Activated naive CD4-positive, alpha-beta T cell treated with anti-CD3 and anti-CD28 coated beads, Interleukin-2, amount 50 U/mL, for 16 hours (primary cell): ENCODE measurements around the gene PLCB2.

Experiments used
- DNase-seq: peaks from one replicate; pipeline ENCODE4 v3.0.0-alpha.2; 2020

The PLCB2 gene

DNA sequence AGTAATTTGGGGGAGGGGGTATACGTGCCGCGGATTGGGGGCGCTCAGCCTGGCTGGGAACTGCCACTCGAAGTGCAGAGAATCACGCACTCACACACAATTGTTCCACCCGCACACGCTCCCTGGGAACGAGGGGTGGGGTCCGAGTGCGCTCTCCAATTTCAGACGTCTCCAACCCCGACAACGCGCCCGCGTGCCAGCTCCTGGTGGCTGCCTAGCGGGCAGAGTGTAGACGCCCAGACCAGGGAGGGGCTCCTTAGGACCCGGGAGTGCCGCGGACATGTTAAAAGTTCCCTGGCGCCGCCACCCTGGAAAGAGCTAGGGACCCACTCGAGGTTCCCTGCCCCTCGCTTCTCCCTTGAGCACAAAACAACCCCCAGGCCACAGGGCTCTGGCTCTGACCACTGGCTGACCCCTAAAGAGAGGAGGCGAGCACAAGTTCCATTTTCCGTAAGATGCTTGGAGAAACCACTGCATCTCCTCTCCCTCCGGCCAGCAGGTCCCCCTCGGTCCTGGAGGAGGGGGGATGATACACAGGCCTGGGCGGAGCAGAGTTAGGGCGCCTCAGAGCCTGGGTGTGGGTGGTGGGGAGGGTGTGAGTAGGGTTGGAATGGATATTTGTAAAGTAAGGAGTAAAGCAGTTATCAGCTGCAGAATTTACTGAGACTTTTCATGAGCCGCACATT, 24.0 kb downstream of the PLCB2 start:
- DNase-seq = no peak

DNA sequence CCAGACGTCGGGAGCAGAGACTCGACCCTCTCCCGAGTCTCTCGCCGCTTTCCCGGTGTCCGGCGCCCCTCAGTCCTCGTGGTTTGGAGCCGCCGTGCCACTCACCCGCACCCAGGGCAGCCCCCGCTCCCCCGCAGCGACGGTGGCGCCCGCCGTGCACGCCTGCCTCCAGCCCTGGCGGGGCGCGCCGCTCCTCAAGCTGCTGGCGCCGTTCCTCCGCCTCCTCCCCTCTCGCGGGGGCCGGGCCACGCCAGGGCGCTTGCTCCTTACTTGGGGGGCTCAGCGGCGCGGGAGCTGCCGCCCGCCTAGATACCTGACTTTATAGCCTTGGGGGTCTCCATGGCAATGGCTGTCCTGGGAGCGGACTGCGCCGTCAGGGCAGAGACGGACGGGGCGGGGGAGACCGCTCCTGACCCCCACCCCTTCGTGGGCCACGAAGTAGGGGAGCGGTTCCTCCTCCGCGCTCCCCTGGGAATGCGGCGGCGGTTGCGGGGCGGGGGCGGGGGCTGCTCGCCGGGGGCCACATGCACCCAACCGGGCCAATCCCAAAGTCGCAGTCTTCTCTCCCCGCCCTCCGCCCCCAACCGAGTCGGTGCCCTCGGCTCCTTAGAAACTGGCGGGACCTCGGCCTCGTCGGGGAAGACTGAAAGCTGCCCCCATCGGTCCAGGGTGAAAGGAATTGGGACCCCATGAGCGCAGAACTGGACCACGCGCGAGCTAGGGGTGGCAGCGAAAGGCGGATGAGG, 24.7 kb downstream of the PLCB2 start, which contains the start of gene ANKRD63:
TSS of gene ANKRD63 (minus strand) at position 196 of the 746 bp plus-strand sequence. CDS start 478 bp downstream, outside the sequence.
- DNase-seq = peak; percentile 61

DNA sequence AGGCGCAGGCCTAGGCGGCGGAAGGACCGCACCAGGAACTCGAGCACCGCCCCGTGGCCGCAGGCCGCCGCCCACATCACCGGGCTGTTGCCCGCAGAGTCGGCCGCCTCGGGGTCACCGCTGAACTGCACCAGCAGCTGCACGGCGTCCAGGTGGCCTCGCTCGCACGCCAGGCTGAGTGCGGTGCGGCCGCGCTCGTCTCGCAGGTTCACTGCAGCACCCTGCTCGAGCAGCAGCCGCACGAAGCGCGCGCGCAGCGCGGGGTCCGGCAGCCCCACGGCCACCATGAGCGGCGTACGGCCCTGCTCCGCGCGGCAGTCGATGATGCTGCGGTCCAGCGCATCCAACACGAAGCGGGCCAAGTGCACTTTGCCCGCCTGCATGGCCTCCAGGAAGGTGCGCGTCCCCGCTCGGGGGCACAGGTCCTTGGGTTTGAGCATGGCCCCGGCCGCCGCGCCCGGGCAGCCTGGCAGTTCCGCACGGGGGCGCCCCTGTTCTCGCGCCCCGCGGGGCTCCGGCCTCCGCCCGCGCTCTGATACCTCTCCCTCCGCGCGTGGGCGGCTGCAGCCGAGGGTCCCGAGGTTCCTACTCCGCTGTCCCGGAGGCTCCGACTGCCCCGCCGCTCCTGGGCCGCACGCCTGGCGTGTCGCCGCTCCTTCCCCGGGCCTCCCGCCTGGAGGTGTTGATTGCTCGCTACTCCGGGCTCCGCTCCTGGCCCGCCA, 25.4 kb downstream of the PLCB2 start:
- peak; percentile 50 for DNase-seq

DNA sequence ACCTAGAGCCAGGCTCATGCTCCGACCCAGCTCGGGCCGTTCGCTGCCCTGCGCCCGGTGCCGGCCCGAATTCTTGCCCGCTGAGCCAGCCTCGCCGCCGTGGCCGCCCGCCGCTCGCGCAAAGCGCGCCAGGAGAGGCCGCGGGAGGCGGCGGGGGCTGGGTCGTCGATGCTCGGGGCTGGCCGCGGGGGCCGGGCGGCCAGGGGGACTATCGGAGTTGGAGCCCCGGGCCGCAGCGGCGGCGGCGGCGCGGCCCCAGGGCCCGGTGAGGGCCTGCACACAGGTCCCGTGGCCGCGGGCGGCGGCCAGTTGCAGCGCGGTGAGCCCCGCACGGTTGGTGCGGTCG, 26.0 kb downstream of the PLCB2 start:
- no peak for DNase-seq

DNA sequence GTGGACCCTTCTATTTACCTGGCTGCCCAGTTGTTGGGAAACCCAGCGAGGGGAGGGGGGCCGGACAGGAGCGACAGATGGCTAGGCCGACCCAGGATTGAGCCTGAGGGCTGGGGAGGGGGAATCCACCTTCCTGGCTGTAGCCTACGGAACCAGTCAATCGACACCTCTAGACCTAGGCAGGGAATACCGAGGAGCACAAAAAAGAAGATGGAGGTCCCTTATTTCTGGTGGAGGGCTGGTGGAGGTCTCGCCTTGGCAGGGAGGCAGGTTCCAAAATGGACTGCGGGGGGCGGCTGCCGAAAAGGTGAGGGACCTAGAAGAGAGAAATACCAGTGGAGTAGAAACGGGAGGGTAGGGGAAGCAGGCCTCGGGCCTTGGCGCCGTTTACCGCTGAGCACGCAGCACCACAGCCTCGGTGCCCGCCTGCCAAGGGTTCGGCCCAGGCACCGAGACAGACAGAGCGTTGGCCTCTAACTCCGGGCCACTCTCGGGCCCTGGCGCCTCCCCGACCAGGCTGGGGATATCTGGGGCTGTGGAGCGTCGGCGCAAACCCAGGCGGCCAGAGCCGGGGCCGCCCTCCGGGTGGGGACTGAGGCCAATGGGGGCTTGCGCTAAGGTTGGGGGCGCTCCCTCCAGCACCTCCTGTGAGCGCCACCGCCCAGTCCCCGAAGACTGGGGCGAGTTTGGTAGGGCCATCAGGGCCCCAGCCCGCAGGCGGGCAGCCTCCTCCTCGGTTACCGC, 26.5 kb downstream of the PLCB2 start:
- DNase-seq = no peak

DNA sequence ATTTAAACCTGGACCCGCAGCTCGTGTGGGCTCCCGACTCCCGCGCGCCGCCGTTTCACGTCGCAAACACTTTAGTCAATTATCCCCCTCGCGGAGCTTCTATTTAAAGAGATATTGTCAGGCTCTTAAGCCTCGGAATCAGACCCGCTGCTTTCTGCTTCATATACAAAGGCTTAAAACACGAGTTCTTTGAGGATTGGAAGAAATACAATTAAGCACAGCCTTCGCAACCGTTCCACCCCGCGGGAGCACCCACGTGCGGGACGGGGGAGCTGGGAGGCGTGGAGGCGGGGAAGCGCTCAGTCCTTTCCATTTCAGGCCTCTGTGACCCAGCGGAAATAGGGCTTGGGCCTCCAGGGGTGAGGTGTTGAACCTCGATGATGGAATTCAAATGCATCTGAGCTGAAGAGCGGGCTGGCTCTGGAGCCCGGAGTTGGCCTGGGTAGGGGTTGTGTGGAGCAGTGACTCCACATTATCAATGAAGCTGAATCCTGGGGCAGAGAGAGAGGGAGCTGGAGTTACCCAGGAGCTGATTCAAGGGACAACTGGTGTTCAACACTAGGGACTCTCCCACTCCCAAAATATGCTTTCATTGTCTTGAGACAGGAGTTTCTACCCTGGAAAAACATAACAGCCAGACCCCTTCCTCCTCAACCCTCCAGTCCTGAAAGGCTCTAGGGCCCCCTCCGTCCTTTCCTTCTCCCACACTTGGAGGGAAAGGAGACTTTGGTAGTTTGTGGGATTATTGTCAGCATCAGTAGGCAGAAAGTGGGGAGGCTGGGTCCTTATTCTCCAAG, 27.3 kb downstream of the PLCB2 start:
- DNase-seq = no peak

DNA sequence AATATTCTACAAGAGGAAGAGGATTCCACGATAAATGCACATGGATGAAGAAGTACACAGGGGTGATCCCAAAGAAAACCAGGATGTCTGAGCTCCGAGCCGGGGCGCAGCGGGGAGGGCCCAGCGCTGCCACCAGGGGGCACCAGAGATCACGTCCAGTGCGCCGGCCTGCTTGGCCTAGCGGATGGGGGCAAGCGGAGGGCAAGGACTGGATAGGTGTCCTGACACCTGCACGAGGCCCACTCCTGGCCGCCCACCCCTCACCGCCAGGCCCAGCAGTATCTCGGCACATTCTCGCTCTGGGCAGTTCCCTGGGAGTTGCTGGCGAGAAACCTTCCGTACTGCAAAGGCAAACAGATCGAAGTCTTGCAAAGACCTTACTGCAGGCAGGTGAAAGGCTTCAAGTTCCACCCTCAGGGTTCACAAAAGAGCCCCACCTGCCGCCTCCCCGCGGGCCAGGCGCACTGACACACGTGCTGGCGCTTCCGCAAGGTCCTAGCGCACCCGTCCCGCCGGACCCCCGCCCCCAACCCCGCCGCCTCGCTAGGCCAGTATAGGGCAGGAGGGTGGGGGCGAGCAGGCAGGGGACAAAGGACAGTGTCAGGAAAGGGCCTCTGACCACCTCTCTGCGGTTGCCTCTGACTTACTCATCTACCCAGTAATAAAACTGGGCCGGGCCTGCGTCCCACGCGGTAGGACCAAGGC, 28.1 kb downstream of the PLCB2 start:
- peak; percentile 69 for DNase-seq

DNA sequence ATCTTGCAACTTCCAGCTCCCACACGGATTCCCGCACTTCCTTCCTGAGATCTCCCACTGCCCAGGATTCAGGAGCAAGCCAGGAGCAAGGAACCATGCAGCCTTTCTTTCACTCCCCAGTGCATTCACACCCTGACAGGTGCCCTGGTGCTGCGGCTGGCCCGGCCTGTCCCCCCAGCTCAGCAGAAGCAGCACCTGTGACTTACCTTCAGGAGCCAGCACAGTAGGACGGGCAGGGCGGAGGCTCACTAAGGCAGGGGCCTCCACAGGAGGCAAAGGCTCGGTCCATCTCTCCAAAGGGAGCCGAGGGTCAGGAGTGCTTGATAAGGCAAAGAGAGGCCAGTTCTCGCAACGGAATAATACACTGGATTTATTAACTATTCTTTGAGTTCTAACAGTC, 29.7 kb downstream of the PLCB2 start:
- no peak for DNase-seq

DNA sequence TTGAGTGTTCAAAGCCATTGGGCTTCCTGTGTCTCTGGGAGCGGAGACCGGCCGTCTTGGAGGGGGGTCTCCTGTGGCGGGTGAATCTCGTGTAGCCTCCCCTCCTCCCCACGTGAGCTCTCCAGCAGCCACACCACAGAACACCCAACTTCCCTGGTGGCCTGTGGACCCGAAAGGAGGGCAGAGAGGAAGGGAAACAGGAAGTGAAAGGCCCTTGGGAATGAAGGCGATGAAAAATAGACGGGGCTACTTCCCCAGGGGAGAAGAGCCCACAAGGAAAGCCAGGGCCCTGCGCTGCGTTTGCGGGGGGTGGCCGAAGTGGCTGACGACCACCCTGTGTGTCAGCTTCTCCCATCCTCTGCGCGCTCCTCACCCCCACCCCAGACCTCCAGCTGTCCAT, 30.3 kb downstream of the PLCB2 start:
- no peak for DNase-seq

DNA sequence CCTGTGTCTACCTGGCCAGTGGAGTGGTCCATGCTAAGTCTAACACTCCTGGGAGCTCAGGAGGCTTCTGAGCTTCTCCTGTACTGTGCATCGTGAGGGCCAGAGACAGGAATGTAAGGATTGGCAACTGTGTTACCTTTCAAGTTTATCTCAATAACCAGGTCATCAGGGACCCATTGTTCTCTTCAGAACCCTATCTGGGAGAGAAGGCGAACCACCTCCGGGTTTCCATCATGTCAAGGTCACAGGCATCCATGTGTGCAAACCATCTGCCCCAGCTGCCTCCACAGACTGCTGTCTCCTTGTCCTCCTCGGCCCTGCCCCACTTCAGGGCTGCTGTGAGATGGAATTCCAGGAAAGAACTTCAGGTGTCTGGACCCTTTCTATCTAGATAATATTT, 30.8 kb downstream of the PLCB2 start:
- no peak for DNase-seq

DNA sequence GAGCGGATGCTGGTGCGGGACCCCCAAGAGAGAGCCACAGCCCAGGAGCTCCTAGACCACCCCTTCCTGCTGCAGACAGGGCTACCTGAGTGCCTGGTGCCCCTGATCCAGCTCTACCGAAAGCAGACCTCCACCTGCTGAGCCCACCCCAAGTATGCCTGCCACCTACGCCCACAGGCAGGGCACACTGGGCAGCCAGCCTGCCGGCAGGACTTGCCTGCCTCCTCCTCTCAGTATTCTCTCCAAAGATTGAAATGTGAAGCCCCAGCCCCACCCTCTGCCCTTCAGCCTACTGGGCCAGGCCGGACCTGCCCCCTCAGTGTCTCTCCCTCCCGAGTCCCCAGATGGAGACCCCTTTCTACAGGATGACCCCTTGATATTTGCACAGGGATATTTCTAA, 31.8 kb downstream of the PLCB2 start:
- DNase-seq = no peak

DNA sequence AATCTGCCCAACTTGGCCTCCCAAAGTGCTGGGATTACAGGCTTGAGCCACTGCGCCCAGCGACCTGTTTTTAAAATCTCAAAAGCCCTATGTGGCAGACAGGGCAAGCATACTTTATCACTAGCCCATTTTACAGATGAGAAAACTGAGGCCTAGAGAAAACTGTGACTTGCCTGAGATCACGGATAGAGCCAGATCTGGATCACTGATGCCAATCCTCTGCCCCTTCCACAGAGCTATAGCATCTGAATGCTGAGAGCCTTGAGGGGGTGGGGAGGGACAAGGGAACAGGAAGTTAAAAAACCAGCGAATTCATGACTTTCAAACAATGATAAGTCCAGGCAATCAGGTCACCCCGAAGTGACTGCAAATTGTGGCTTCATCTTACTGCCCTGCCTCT, 32.2 kb downstream of the PLCB2 start:
- DNase-seq = no peak

DNA sequence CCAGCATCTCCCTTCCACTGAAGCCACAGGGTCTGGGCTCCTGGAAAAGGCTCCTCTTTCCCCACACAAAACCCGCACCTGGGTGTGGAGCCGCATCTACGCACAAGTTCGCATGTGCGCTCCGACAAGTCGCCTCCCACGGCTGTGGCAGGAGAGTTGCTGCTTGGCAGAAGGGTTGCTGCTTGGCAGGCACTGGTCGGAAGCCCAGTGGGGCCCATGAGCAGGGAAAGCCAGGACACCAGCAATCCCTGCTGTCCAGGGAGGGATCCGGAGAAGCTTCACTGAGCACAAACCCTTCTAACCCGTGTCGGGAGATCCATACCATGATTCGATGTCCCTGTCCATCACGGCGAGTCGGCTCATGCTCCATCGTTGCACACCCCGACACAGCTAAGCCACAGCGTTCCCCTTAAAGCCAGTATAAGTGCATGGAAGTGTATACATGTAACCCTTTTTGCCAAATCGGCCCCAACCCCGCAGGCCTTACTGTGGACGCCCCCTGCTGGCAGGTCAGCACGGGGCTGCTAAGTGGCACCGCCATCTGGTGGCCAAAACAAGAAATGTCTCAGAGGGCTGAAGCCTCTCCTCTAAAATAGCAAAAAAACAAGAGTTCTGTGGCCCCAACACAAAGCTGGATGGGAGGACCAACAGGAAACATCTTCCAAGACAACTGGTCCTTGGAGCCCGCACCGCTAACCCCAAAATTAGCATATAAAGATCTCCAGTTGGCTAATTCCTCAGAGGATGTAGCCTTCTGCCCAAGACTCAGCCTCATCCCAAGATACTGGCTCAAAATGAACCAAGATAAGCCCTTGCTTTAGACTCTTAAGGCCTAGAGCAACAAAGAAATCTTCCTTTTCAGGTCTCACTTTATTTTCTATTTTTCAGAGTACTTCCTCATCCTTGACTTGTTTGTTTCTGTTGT, 33.1 kb downstream of the PLCB2 start:
- DNase-seq = peak; percentile 86

DNA sequence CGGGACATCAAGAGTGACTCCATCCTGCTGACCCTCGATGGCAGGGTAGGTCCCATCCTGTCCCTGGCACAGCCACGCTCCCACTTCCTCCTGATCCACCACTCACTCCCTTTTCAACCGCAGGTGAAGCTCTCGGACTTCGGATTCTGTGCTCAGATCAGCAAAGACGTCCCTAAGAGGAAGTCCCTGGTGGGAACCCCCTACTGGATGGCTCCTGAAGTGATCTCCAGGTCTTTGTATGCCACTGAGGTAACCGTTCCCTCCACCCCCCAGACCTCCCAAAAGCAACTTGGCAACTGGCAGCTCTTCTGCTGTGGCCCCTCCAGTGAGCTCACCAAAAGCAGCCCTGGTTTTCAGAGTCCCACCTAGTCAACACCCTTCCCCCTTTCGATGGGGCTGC, 34.3 kb downstream of the PLCB2 start:
- DNase-seq = no peak

DNA sequence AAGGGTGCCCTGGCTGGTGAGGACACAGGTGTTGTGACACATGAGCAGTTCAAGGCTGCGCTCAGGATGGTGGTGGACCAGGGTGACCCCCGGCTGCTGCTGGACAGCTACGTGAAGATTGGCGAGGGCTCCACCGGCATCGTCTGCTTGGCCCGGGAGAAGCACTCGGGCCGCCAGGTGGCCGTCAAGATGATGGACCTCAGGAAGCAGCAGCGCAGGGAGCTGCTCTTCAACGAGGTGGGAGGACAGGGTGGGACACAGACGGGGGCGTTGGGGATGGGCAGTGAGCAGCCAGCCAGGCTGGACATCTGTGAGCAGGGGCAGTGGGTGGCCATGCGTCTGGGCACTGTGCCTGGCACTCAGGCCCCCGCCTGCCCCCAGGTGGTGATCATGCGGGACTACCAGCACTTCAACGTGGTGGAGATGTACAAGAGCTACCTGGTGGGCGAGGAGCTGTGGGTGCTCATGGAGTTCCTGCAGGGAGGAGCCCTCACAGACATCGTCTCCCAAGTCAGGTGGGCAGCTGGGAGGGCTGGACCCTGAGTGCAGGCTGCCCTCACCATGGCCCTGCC, 35.2 kb downstream of the PLCB2 start:
- DNase-seq = no peak

DNA sequence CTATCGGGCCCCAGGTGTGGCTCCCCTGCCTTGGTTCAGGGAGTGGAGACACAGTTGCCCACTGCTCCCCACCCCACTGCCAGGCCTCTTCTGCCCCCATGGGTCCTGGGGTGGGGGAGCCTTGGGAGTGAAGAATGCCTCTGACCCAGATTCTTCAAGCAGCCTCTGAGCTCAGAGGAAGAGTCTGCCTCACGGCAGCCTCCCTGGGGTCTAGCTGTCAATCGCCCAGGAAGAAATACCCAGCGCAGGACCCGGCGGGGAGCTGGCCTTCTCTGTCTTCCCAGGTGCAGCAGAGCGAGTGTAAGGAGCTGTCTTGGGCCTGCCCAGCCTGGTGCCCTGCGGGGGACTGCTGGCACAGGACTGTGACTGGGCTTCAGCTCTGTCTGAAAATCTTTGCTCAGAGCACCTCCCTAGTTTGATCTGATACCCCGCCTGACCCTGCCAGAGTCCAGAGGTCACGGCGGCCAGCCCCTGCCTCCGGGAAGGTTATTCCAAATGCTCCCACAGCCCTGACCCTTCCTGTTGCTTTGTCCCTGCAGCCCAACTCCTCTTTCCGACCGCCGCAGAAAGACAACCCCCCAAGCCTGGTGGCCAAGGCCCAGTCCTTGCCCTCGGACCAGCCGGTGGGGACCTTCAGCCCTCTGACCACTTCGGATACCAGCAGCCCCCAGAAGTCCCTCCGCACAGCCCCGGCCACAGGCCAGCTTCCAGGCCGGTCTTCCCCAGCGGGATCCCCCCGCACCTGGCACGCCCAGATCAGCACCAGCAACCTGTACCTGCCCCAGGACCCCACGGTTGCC, 35.9 kb downstream of the PLCB2 start:
- DNase-seq = no peak

DNA sequence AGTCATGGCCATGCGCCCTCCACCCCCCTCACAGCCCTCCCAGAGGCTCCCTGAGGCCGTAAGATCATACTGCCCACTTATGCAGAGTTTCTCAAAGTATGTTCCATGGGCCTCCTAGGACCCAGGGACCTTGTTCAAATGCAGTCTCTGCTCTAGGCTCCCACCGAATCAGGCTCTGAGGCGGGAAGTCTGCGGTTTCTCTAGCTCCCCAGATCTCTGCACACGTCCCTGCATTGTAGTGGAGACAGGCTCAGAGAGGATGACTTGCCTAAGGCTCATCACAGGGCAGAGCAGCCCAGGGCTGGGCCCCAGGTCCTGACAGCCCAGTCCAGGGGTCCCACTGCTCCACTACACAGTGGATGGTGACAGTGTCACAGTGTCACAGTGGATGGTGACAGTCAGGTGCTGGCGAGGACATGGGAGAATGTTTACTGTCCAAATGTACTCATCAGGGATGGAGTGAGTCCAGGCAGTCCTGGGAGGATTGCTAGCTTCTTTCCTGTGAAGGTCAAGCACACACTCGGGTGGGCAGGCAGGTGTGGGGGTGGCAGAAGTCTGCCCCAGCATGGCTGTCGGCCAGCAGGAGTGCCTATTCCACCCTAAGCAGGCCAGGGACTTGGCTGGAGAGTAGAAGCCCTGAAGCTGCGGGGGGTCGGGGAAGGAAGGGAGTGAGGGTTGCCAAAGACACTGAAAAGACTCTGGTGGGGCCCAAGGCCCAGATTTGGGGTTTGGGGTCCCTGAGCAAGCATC, 37.3 kb downstream of the PLCB2 start:
- DNase-seq = no peak

DNA sequence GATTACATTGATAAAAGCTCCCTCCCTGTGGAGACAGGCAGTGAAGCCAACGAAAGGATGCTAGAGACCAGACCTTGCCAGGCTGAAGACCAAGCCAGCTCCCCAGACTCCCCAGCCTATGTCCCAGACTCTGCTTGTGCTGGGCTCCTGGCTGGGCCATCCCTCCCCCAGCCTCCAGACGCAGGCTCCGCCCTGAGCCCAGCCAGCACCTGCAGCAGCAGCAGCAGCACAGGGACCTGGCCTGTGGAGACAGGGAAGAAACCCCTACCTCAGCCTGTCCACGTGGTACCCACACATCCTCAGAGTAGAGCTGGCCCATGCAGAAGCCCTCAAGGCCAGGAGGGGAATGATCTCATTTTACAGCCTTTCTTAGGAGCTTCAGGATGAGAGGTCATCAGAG, 38.1 kb downstream of the PLCB2 start:
- no peak for DNase-seq

DNA sequence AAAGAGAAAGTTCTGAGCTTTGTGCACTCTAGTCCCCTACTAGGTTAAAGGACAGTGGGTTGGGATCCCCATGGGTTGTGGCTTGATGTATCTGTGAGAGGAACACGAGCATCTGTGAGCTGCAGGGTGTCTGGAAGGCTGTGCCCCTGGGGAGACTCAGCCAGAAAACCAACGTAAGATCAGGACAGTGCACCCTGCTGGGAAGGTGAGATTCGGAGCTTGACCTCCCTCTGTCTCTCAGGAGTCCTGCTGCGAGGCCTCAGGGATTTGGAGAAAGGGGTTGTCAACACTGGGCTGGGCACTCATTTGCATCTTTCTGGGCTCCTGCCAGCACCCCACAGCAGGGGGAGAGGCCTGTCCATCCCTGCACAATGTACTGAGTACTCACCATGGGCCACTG, 40.1 kb downstream of the PLCB2 start:
- DNase-seq = no peak
